GM18870 (cell line): Measurements from ENCODE around the gene TMEM221.

Experiments
- ATAC-seq: cut with Tn5 transposase; IDR thresholded peaks from one replicate; pipeline ENCODE4 v1.9.1; 2021; ENCODE audit warnings: moderate library complexity; ENCODE audit not compliant: unreplicated experiment

The TMEM221 gene

GRCh38 chr19:17473041-17473440 is 24.6 kb upstream of the TMEM221 start:
- no peak for ATAC-seq

- no peak for ATAC-seq
These were observed 23.1 kb upstream of the TMEM221 start for GRCh38 chr19:17471410-17472125.

- ATAC-seq = peak; percentile 77
These were observed 21.8 kb upstream of the TMEM221 start, which contains the start of gene SLC27A1 for GRCh38 chr19:17470068-17470841. Gene SLC27A1 (plus strand): TSS chr19:17470524. CDS start chr19:17470541, 17 bp downstream.

- ATAC-seq = peak; percentile 30
These were observed 21.1 kb upstream of the TMEM221 start for GRCh38 chr19:17469481-17470067.

GRCh38 chr19:17469092-17469480 is 20.6 kb upstream of the TMEM221 start:
- no peak for ATAC-seq

- no peak for ATAC-seq
These were observed 20.0 kb upstream of the TMEM221 start for GRCh38 chr19:17468302-17469091.

GRCh38 chr19:17467471-17468301 is 19.2 kb upstream of the TMEM221 start:
- ATAC-seq = no peak

GRCh38 chr19:17466487-17466850 is 18.0 kb upstream of the TMEM221 start:
- no peak for ATAC-seq

GRCh38 chr19:17460372-17461230 is 12.1 kb upstream of the TMEM221 start, which contains the start of gene NXNL1:
Gene NXNL1 (minus strand): TSS chr19:17460926. CDS start chr19:17460869, 57 bp downstream.
- ATAC-seq = no peak

GRCh38 chr19:17458970-17459369 is 10.5 kb upstream of the TMEM221 start:
- ATAC-seq = no peak

GRCh38 chr19:17457616-17458015 is 9.1 kb upstream of the TMEM221 start:
- no peak for ATAC-seq

GRCh38 chr19:17456127-17456526 is 7.7 kb upstream of the TMEM221 start:
- ATAC-seq = no peak

- no peak for ATAC-seq
These were observed 7.0 kb upstream of the TMEM221 start for GRCh38 chr19:17455308-17456123.

- ATAC-seq = no peak
These were observed 6.2 kb upstream of the TMEM221 start for GRCh38 chr19:17454576-17455071.

- no peak for ATAC-seq
These were observed 3.4 kb upstream of the TMEM221 start for GRCh38 chr19:17451820-17452219.

GRCh38 chr19:17450264-17451075 is 2.0 kb upstream of the TMEM221 start:
- ATAC-seq = no peak

GRCh38 chr19:17447704-17448130 is 751 bp downstream of the TMEM221 start:
- no peak for ATAC-seq
